Neural progenitor cell (in vitro differentiated cells): ENCODE data around the gene AQP5. TPM values are rescaled to one million over a fixed set of nuclear protein-coding genes. Genes with fewer than 3 reads are reported as not detected.

Experiments
- DNase-seq: peaks from one replicate; pipeline ENCODE4 v3.0.0-alpha.2; 2016; ENCODE audit warnings: low spot score
- H2AFZ ChIP-seq: fragments of 200-600 bp; sonication (generic); replicated peaks from 2 replicates; pipeline ENCODE4 v1.6.1; 2016; ENCODE audit warnings: antibody characterized with exemption
- H3F3A ChIP-seq: fragments of 200-600 bp; sonication (generic); 2 replicates; pipeline ENCODE4 v1.6.1; 2016; ENCODE audit warnings: antibody characterized with exemption, low read depth
- H3K27ac ChIP-seq: fragments of 200-600 bp; sonication (generic); 2 replicates; pipeline ENCODE4 v1.5.1; 2016; ENCODE audit warnings: mild to moderate bottlenecking
- H3K27me3 ChIP-seq: fragments of 200-600 bp; sonication (generic); 2 replicates; pipeline ENCODE4 v1.6.1; 2016; ENCODE audit warnings: mild to moderate bottlenecking, moderate library complexity
- H3K36me3 ChIP-seq: fragments of 200-600 bp; sonication (generic); 2 replicates; pipeline ENCODE4 v1.5.1; 2016
- H3K4me1 ChIP-seq: fragments of 200-600 bp; sonication (generic); 2 replicates; pipeline ENCODE4 v1.6.1; 2016; ENCODE audit warnings: mixed run types
- H3K4me2 ChIP-seq: fragments of 200-600 bp; sonication (generic); 2 replicates; pipeline ENCODE4 v1.6.1; 2016
- H3K4me3 ChIP-seq: fragments of 200-600 bp; sonication (generic); 2 replicates; pipeline ENCODE4 v1.5.1; 2016
- H3K79me2 ChIP-seq: fragments of 200-600 bp; sonication (generic); 2 replicates; pipeline ENCODE4 v1.6.1; 2016; ENCODE audit warnings: low read depth
- H3K9ac ChIP-seq: fragments of 200-600 bp; sonication (generic); 2 replicates; pipeline ENCODE4 v1.6.1; 2016
- H3K9me3 ChIP-seq: fragments of 200-600 bp; sonication (generic); 2 replicates; pipeline ENCODE4 v1.5.1; 2016; ENCODE audit warnings: low read depth
- H4K20me1 ChIP-seq: fragments of 200-600 bp; sonication (generic); 2 replicates; pipeline ENCODE4 v1.6.1; 2016; ENCODE audit warnings: low read depth
- H3K27ac Mint-ChIP-seq: 3 replicates; pipeline ENCODE4 v1.8.0; 2021; ENCODE audit warnings: mixed read lengths
- H3K27me3 Mint-ChIP-seq: 2 replicates; pipeline ENCODE4 v1.8.0; 2022; ENCODE audit warnings: low read depth, mild to moderate bottlenecking, inconsistent platforms, moderate library complexity, mixed read lengths; ENCODE audit not compliant: insufficient read depth
- H3K36me3 Mint-ChIP-seq: 3 replicates; pipeline ENCODE4 v1.8.0; 2021; ENCODE audit warnings: mixed read lengths
- H3K4me1 Mint-ChIP-seq: 3 replicates; pipeline ENCODE4 v1.8.0; 2021; ENCODE audit warnings: mixed read lengths
- H3K4me3 Mint-ChIP-seq: 3 replicates; pipeline ENCODE4 v1.8.0; 2021; ENCODE audit warnings: mild to moderate bottlenecking, moderate library complexity, mixed read lengths
- H3K9me3 Mint-ChIP-seq: 3 replicates; pipeline ENCODE4 v1.8.0; 2020; ENCODE audit warnings: mixed read lengths
- EZH2 ChIP-seq: fragments of 200-600 bp; sonication (generic); IDR thresholded peaks from 2 replicates; pipeline ENCODE4 v1.6.1; 2017; ENCODE audit warnings: antibody characterized with exemption, mild to moderate bottlenecking, moderate library complexity
- EZH2phosphoT487 ChIP-seq: fragments of 200-600 bp; sonication (generic); IDR thresholded peaks from 2 replicates; pipeline ENCODE4 v1.6.1; 2017; ENCODE audit warnings: antibody characterized with exemption
- total RNA-seq: library from RNA; depleted of rRNA; stranded (reverse); fragments of >200 nt; gene quantifications from 2 replicates; pipeline ENCODE4 v1.2.3, GENCODE V29; 2015; ENCODE audit warnings: low replicate concordance
- TF ChIP-seq, protein P1 (sequence below): fragments of 200-600 bp; sonication (generic); IDR thresholded peaks from 2 replicates; pipeline ENCODE4 v1.5.1; 2017; ENCODE audit warnings: antibody characterized with exemption, mild to moderate bottlenecking

AQP5 gene
- total RNA-seq, 1 donor from 2014 or later: not detected

DNA sequence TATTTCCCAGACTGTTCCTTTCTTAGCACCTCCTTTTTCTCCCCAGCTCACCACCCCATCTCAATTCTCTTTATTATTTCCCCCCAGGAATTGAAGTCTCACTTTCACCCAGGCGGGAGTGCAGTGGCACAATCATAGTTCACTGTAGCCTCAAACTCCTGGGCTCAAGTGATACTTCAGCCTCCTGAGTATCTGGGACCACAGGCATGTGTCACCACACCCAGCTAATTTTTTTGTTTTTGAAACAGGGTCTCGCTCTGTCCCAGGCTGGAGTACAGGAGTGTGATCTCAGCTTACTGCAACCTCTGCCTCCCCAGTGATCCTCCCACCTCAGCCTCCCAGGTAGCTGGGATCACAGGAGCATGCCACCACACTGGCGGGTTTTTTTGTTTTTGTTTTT, 52.7 kb downstream of the AQP5 start:
- H3F3A ChIP-seq: no peaks in the 10 kb centered on the region
- Mint-ChIP-seq H3K4me3 (no peak overlapping the region), H3K27me3 (no peaks in the 10 kb centered on the region), H3K27ac (no peak overlapping the region), H3K4me1 (peaks cover 3% of the 10 kb centered on the region), H3K36me3 (peaks cover 20% of the 10 kb centered on the region), H3K9me3 (no peaks in the 10 kb centered on the region)
- H3K4me2 ChIP-seq: no peak overlapping the region
- TF ChIP-seq EZH2 (no peak), EZH2phosphoT487 (no peak)
- TF ChIP-seq, protein P1, sequence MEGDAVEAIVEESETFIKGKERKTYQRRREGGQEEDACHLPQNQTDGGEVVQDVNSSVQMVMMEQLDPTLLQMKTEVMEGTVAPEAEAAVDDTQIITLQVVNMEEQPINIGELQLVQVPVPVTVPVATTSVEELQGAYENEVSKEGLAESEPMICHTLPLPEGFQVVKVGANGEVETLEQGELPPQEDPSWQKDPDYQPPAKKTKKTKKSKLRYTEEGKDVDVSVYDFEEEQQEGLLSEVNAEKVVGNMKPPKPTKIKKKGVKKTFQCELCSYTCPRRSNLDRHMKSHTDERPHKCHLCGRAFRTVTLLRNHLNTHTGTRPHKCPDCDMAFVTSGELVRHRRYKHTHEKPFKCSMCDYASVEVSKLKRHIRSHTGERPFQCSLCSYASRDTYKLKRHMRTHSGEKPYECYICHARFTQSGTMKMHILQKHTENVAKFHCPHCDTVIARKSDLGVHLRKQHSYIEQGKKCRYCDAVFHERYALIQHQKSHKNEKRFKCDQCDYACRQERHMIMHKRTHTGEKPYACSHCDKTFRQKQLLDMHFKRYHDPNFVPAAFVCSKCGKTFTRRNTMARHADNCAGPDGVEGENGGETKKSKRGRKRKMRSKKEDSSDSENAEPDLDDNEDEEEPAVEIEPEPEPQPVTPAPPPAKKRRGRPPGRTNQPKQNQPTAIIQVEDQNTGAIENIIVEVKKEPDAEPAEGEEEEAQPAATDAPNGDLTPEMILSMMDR: no peak
- no peaks in the 10 kb centered on the region for H3K9me3 ChIP-seq
- no peak overlapping the region for H3K9ac ChIP-seq
- no peak for DNase-seq
- peaks cover 99% of the 10 kb centered on the region for H3K79me2 ChIP-seq
- H3K4me3 ChIP-seq: no peak overlapping the region
- no peaks in the 10 kb centered on the region for H3K4me1 ChIP-seq
- no peaks in the 10 kb centered on the region for H3K27me3 ChIP-seq
- H2AFZ ChIP-seq: no peak overlapping the region
- H3K36me3 ChIP-seq: no peaks in the 10 kb centered on the region
- H3K27ac ChIP-seq: no peak overlapping the region
- H4K20me1 ChIP-seq: peaks cover 47% of the 10 kb centered on the region

Other genes starting within 250 kb of the AQP5 start
- gene TMBIM6, start 220.3 kb upstream of the AQP5 start, total RNA-seq: 256 and 318 TPM in 2 replicates
- gene NCKAP5L, start 133.5 kb upstream of the AQP5 start, total RNA-seq: 5.6 and 19.0 TPM in 2 replicates
- 3.8 and 5.3 TPM in 2 replicates for gene BCDIN3D, start 118.8 kb upstream of the AQP5 start, total RNA-seq
- gene FAIM2, start 58.0 kb upstream of the AQP5 start, total RNA-seq: 0.39 and 1.2 TPM in 2 replicates
- not detected in 2 replicates for gene AQP2, start 11.1 kb upstream of the AQP5 start, total RNA-seq
- gene AQP6, start 11.1 kb downstream of the AQP5 start, total RNA-seq: 0.12 TPM in 1 of 2 replicates, not detected in the other
- gene RACGAP1, start 63.6 kb downstream of the AQP5 start, total RNA-seq: 121 and 149 TPM in 2 replicates
- gene ASIC1, start 95.7 kb downstream of the AQP5 start, total RNA-seq: 2.5 and 5.6 TPM in 2 replicates
- gene SMARCD1, start 123.5 kb downstream of the AQP5 start, total RNA-seq: 121 and 209 TPM in 2 replicates
- gene GPD1, start 142.1 kb downstream of the AQP5 start, total RNA-seq: 1.4 TPM in 1 of 2 replicates, not detected in the other
- 15.3 and 22.7 TPM in 2 replicates for gene COX14, start 150.4 kb downstream of the AQP5 start, total RNA-seq
- 44.2 and 48.0 TPM in 2 replicates for gene CERS5, start 205.5 kb downstream of the AQP5 start, total RNA-seq